ENCODE data around the gene KLHL33.

GRCh38 chr14:20417250-20418186 is 18.4 kb downstream of the KLHL33 start:
- TF ChIP-seq, protein P1, sequence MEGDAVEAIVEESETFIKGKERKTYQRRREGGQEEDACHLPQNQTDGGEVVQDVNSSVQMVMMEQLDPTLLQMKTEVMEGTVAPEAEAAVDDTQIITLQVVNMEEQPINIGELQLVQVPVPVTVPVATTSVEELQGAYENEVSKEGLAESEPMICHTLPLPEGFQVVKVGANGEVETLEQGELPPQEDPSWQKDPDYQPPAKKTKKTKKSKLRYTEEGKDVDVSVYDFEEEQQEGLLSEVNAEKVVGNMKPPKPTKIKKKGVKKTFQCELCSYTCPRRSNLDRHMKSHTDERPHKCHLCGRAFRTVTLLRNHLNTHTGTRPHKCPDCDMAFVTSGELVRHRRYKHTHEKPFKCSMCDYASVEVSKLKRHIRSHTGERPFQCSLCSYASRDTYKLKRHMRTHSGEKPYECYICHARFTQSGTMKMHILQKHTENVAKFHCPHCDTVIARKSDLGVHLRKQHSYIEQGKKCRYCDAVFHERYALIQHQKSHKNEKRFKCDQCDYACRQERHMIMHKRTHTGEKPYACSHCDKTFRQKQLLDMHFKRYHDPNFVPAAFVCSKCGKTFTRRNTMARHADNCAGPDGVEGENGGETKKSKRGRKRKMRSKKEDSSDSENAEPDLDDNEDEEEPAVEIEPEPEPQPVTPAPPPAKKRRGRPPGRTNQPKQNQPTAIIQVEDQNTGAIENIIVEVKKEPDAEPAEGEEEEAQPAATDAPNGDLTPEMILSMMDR (IDR thresholded peaks at IDR 0.05) = no peak
- no peak for TF ChIP-seq POLR2A (IDR thresholded peaks at IDR 0.05)
